ENCODE results near the gene SCD. TPM values are rescaled to one million over a fixed set of nuclear protein-coding genes. Genes with fewer than 3 reads are reported as not detected.

Gene SCD
- total and polyA plus RNA-seq, 2 of the 13 experiments (the other 11 are each of a cell fraction or from before 2014, with no cell fraction given): 492 to 512 TPM

GRCh38 chr10:100391163-100392002, 44.4 kb downstream of the SCD start:
- Histone ChIP-seq H4K20me1 (ENCODE audit: insufficient read depth, low read length) (no peaks in the 10 kb centered on the region), H3K27me3 (ENCODE audit: control insufficient read depth in 1 of 2, insufficient read depth in 2 of 2, low read length in 2 of 2) (no peaks in the 10 kb centered on the region), H3K4me1 (ENCODE audit: insufficient read depth, low read length) (peaks cover 48% of the 10 kb centered on the region), H3K79me2 (ENCODE audit: insufficient read depth, low read length) (no peaks in the 10 kb centered on the region), H3K9ac (ENCODE audit: insufficient read depth, low read depth, low read length) (no peak overlapping the region), H3K4me2 (ENCODE audit: low read depth, low read length) (no peak overlapping the region), H2AFZ (ENCODE audit: low read length) (no peak overlapping the region), H3K9me3 (ENCODE audit: low read length) (no peaks in the 10 kb centered on the region), H3K36me3 (replicated peaks in 1 of 2; ENCODE audit: control insufficient read depth in 1 of 2, insufficient read depth in 2 of 2, low read length in 2 of 2) (no peaks in the 10 kb centered on the region; a peak in 1 of 5 replicates), H3K27ac (ENCODE audit: extremely low read length, insufficient read depth, low read length) (no peak overlapping the region), H3K4me3 (replicated peaks in 1 of 3; ENCODE audit: insufficient read depth in 1 of 3, low read depth in 2 of 3, low read length in 3 of 3) (no peak overlapping the region)
- WGBS (ENCODE audit: low lambda C conversion rate): 93% methylated on average over 4 of the region's 4 CpGs
- ATAC-seq (no peak), FAIRE-seq (no peak), DNase-seq (ENCODE audit: low spot score) (no peak)
- POLR2A ChIA-PET: interaction anchor here (1.1 to 2.6 kb wide), 4 partner anchors 18 to 45 kb away, joined by 3 to 26 read pairs (median 6); partner anchors contain the start of gene SCD
- intact Hi-C loops (cut with micrococcal nuclease; ENCODE audit: unreplicated experiment): no loop called here
- in situ Hi-C loops (cut with HindIII; ENCODE audit: extremely low pct_ligation_motif_present, low pct_unique_long_range_greater_than_20kb): no loop called here
- TF ChIP-seq ZNF234 (CRISPR knock-in tag; conservative IDR thresholded peaks at IDR 0.05) (no peak), HNRNPK (IDR thresholded peaks at IDR 0.05; ENCODE audit: low read depth, low read length, poor library complexity, severe bottlenecking) (peak; percentile 39), POLR2A (IDR thresholded peaks at IDR 0.05; ENCODE audit: insufficient read depth in 1 of 2, low read depth in 2 of 2, low read length in 2 of 2) (no peak), SNAPC5 (CRISPR knock-in tag; IDR thresholded peaks at IDR 0.05; ENCODE audit: borderline replicate concordance) (no peak), GRHL1 (CRISPR knock-in tag; conservative IDR thresholded peaks at IDR 0.05) (no peak), TAF1 (CRISPR knock-in tag; IDR thresholded peaks at IDR 0.05) (no peak)
- BruUV-seq (replicated peaks): no TSS peak
- CTCF ChIA-PET (ENCODE audit: low intra/inter-chr PET ratio, low total read pairs): no interaction called here
